HG03432 (cell line): ENCODE measurements around the gene CLCC1.

Source experiments
- ATAC-seq: cut with Tn5 transposase; IDR thresholded peaks from one replicate; pipeline ENCODE4 v1.9.1; 2021; ENCODE audit warnings: mild to moderate bottlenecking, moderate library complexity; ENCODE audit not compliant: unreplicated experiment

Gene CLCC1

GRCh38 chr1:108916788-108917187 is 46.5 kb downstream of the CLCC1 start:
- no peak for ATAC-seq
